MCF 10A (cell line): ENCODE data around the gene PEX11G. TPM values are rescaled to one million over a fixed set of nuclear protein-coding genes. Genes with fewer than 3 reads are reported as not detected.

Source experiments
- BruUV-seq: library from RNA; stranded (reverse); fragments of 400-500 nt; replicated peaks from 2 replicates; lab custom pipeline; 2021; lab: Mats Ljungman, UMichigan
- CTCF ChIA-PET: fragments of 300-600 bp; sonication (Branson Sonifier 250); formaldehyde crosslinking; extraction: SDS; loops from one replicate; lab custom pipeline; 2021; ENCODE audit warnings: antibody characterized with exemption, inconsistent platforms; lab: Yijun Ruan, JAX
- POLR2A ChIA-PET: fragments of 300-600, 350-650 bp; sonication (Branson Sonifier 250); formaldehyde crosslinking; extraction: SDS; loops from one replicate; lab custom pipeline; 2020; ENCODE audit warnings: antibody characterized with exemption, inconsistent platforms; lab: Yijun Ruan, JAX
- DNase-seq: peaks from one replicate; pipeline ENCODE4 v3.0.0-alpha.2; 2018; ENCODE audit not compliant: unreplicated experiment
- H3K27ac Mint-ChIP-seq: one replicate; pipeline ENCODE4 v1.8.0; 2022; ENCODE audit warnings: mild to moderate bottlenecking, low read depth, mixed read lengths; ENCODE audit not compliant: unreplicated experiment
- H3K27me3 Mint-ChIP-seq: one replicate; pipeline ENCODE4 v1.8.0; 2022; ENCODE audit warnings: mixed read lengths; ENCODE audit not compliant: insufficient read depth, unreplicated experiment
- H3K36me3 Mint-ChIP-seq: one replicate; pipeline ENCODE4 v1.8.0; 2022; ENCODE audit warnings: mild to moderate bottlenecking, moderate library complexity, mixed read lengths; ENCODE audit not compliant: insufficient read depth, unreplicated experiment
- H3K4me1 Mint-ChIP-seq: one replicate; pipeline ENCODE4 v1.8.0; 2022; ENCODE audit warnings: mixed read lengths; ENCODE audit not compliant: insufficient read depth, unreplicated experiment
- H3K4me3 Mint-ChIP-seq: one replicate; pipeline ENCODE4 v1.8.0; 2022; ENCODE audit warnings: mild to moderate bottlenecking, moderate library complexity, mixed read lengths; ENCODE audit not compliant: unreplicated experiment
- H3K9me3 Mint-ChIP-seq: one replicate; pipeline ENCODE4 v1.8.0; 2022; ENCODE audit warnings: mixed read lengths; ENCODE audit not compliant: unreplicated experiment
- CTCF ChIP-seq: fragments of 200-600 bp; IDR thresholded peaks from one replicate; pipeline ENCODE4 v1.8.0; 2022; ENCODE audit warnings: antibody characterized with exemption, mild to moderate bottlenecking; ENCODE audit not compliant: unreplicated experiment
- intact Hi-C: fragments of 100-400 bp; cut with micrococcal nuclease; formaldehyde crosslinking; loops from 2 replicates; pipeline ENCODE4 v1.14.1; 2022
- total RNA-seq: library from RNA; stranded (reverse); gene quantifications from 2 replicates; pipeline ENCODE4 v1.2.3, GENCODE V29; 2022

The PEX11G gene
- total RNA-seq, 1 experiment from 2014 or later = 5.5 TPM

GRCh38 chr19:7513809-7514642, 25.2 kb upstream of the PEX11G start:
- Mint-ChIP-seq H3K4me1 (peaks cover 7% of the 10 kb centered on the region), H3K36me3 (no peaks in the 10 kb centered on the region), H3K9me3 (no peaks in the 10 kb centered on the region), H3K27ac (no peak overlapping the region), H3K4me3 (peak overlapping the region; percentile 74), H3K27me3 (no peaks in the 10 kb centered on the region)
- no peak for TF ChIP-seq CTCF
- intact Hi-C loops = no loop called here
- CTCF ChIA-PET = interaction anchor here (0.7 kb wide), 1 partner anchor 355 kb away, joined by 3 read pairs; no protein-coding TSS in a partner anchor
- DNase-seq = no peak
- POLR2A ChIA-PET = interaction anchor here (0.5 to 0.6 kb wide), 2 partner anchors 88 to 507 kb away, joined by 3 read pairs; no protein-coding TSS in a partner anchor
- no TSS peak for BruUV-seq

GRCh38 chr19:7512400-7512851, 23.6 kb upstream of the PEX11G start:
- no peaks in the 10 kb centered on the region for H3K9me3 Mint-ChIP-seq
- peaks cover 14% of the 10 kb centered on the region for H3K4me1 Mint-ChIP-seq
- no TSS peak for BruUV-seq
- H3K36me3 Mint-ChIP-seq = no peaks in the 10 kb centered on the region
- H3K27ac Mint-ChIP-seq = no peak overlapping the region
- ChIA-PET POLR2A (interaction anchor here (0.9 to 1.5 kb wide), 2 partner anchors 18 to 87 kb away, joined by 3 to 7 read pairs; no protein-coding TSS in a partner anchor), CTCF (interaction anchor here (0.6 to 1.2 kb wide), 5 partner anchors 9 to 369 kb away, joined by 3 to 5 read pairs (median 3); partner anchors contain the start of gene TRAPPC5)
- no peaks in the 10 kb centered on the region for H3K27me3 Mint-ChIP-seq
- TF ChIP-seq CTCF = no peak
- H3K4me3 Mint-ChIP-seq = no peak overlapping the region
- intact Hi-C loops = no loop called here
- DNase-seq = no peak

DNA sequence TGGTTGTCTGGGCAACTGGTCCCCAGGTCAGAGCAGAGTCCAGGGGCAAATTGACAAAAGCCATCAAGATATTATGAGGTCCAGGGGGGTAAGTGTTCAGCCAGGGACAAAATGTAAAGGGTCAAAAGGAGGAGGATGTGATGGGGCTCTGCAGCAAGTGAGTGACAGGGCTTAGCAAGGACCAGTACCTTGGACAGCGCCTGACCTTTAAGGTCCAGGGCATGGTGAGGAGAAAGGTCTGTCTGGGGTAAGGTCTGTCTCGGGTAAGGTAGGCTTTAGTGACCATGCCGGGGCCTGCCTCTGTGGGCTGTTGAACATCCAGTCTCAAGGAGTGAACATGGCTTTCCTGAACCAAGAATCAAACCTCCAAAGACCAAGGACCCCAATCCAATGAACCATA, 20.8 kb upstream of the PEX11G start:
- POLR2A ChIA-PET = no interaction called here

More for the DNA sequence above, 20.8 kb upstream of the PEX11G start:
- Mint-ChIP-seq H3K4me3 (no peak overlapping the region), H3K4me1 (peaks cover 16% of the 10 kb centered on the region), H3K9me3 (no peaks in the 10 kb centered on the region), H3K36me3 (peaks cover 5% of the 10 kb centered on the region), H3K27me3 (no peaks in the 10 kb centered on the region), H3K27ac (no peak overlapping the region)
- CTCF ChIA-PET = no interaction called here
- BruUV-seq = no TSS peak
- intact Hi-C loops = loop anchor here (10.0 kb wide), 1 partner anchor 115 kb away; no protein-coding TSS in a partner anchor
- peak; percentile 37 for DNase-seq
- TF ChIP-seq CTCF = no peak
